ENCODE data around the gene CD74.

Gene CD74

GRCh38 chr5:150394912-150395687 is 17.6 kb downstream of the CD74 start:
- TF ChIP-seq EZH2phosphoT487 (conservative IDR thresholded peaks at IDR 0.05; ENCODE audit: low read length) (no peak), CTCF (IDR thresholded peaks at IDR 0.05; ENCODE audit: insufficient read depth, low read length, poor library complexity, severe bottlenecking) (no peak)
- no peaks in the 10 kb centered on the region for H3K27me3 ChIP-seq (ENCODE audit: low read length)
- H3K9me2 ChIP-seq (replicated peaks; ENCODE audit: insufficient read depth, low read length), result no peaks in the 10 kb centered on the region
- H4K20me1 ChIP-seq (ENCODE audit: low read depth, low read length), result no peaks in the 10 kb centered on the region
- no peaks in the 10 kb centered on the region for H3K79me2 ChIP-seq (ENCODE audit: insufficient read depth, low read length)
- no peak overlapping the region for H3K27ac ChIP-seq (ENCODE audit: low read depth, low read length)
- no peak overlapping the region for H3K9ac ChIP-seq (ENCODE audit: low read length)
- no peaks in the 10 kb centered on the region for H3K9me3 ChIP-seq (ENCODE audit: insufficient read depth, low read length)
- no peak overlapping the region for H3K4me2 ChIP-seq (ENCODE audit: low read depth, low read length, poor library complexity, severe bottlenecking)
- 0 out of 2 replicates have a peak, but pooled peaks cover 2% of the 10 kb centered on the region for H3K36me3 ChIP-seq (ENCODE audit: low read length)
- H3F3A ChIP-seq (ENCODE audit: insufficient read depth), result peaks cover 25% of the 10 kb centered on the region
- no peak overlapping the region for H3K4me3 ChIP-seq (ENCODE audit: insufficient read depth, low read length, poor library complexity, severe bottlenecking)
- H2AFZ ChIP-seq (ENCODE audit: low read depth, low read length, severe bottlenecking), result no peak overlapping the region

- no peak overlapping the region for H3K4me3 ChIP-seq (ENCODE audit: insufficient read depth, low read length, poor library complexity, severe bottlenecking)
- H2AFZ ChIP-seq (ENCODE audit: low read depth, low read length, severe bottlenecking), result no peak overlapping the region
- H3K9ac ChIP-seq (ENCODE audit: low read length), result no peak overlapping the region
- H3K9me3 ChIP-seq (ENCODE audit: insufficient read depth, low read length), result no peaks in the 10 kb centered on the region
- H3K27me3 ChIP-seq (ENCODE audit: low read length), result no peaks in the 10 kb centered on the region
- H3F3A ChIP-seq (ENCODE audit: insufficient read depth), result peaks cover 15% of the 10 kb centered on the region
- no peaks in the 10 kb centered on the region for H3K79me2 ChIP-seq (ENCODE audit: insufficient read depth, low read length)
- no peaks in the 10 kb centered on the region for H4K20me1 ChIP-seq (ENCODE audit: low read depth, low read length)
- H3K36me3 ChIP-seq (ENCODE audit: low read length), result 0 out of 2 replicates have a peak, but pooled peaks cover 4% of the 10 kb centered on the region
- H3K9me2 ChIP-seq (replicated peaks; ENCODE audit: insufficient read depth, low read length), result no peaks in the 10 kb centered on the region
- TF ChIP-seq CTCF (IDR thresholded peaks at IDR 0.05; ENCODE audit: insufficient read depth, low read length, poor library complexity, severe bottlenecking), result no peak
- TF ChIP-seq EZH2phosphoT487 (conservative IDR thresholded peaks at IDR 0.05; ENCODE audit: low read length), result no peak
- no peak overlapping the region for H3K4me2 ChIP-seq (ENCODE audit: low read depth, low read length, poor library complexity, severe bottlenecking)
- no peak overlapping the region for H3K27ac ChIP-seq (ENCODE audit: low read depth, low read length)
Observed at GRCh38 chr5:150394131-150394530, 18.6 kb downstream of the CD74 start.

GRCh38 chr5:150393096-150393645 is 19.5 kb downstream of the CD74 start:
- no peaks in the 10 kb centered on the region for H3K79me2 ChIP-seq (ENCODE audit: insufficient read depth, low read length)
- H3K9me2 ChIP-seq (replicated peaks; ENCODE audit: insufficient read depth, low read length), result no peaks in the 10 kb centered on the region
- no peak overlapping the region for H2AFZ ChIP-seq (ENCODE audit: low read depth, low read length, severe bottlenecking)
- no peaks in the 10 kb centered on the region for H3K27me3 ChIP-seq (ENCODE audit: low read length)
- H4K20me1 ChIP-seq (ENCODE audit: low read depth, low read length), result no peaks in the 10 kb centered on the region
- H3K9ac ChIP-seq (ENCODE audit: low read length), result no peak overlapping the region
- no peaks in the 10 kb centered on the region for H3K9me3 ChIP-seq (ENCODE audit: insufficient read depth, low read length)
- H3F3A ChIP-seq (ENCODE audit: insufficient read depth), result peaks cover 6% of the 10 kb centered on the region
- TF ChIP-seq EZH2phosphoT487 (conservative IDR thresholded peaks at IDR 0.05; ENCODE audit: low read length) (no peak), CTCF (IDR thresholded peaks at IDR 0.05; ENCODE audit: insufficient read depth, low read length, poor library complexity, severe bottlenecking) (no peak)
- no peak overlapping the region for H3K4me2 ChIP-seq (ENCODE audit: low read depth, low read length, poor library complexity, severe bottlenecking)
- H3K36me3 ChIP-seq (ENCODE audit: low read length), result peaks cover 11% of the 10 kb centered on the region; the same call in 1 of the 2 replicates
- no peak overlapping the region for H3K4me3 ChIP-seq (ENCODE audit: insufficient read depth, low read length, poor library complexity, severe bottlenecking)
- no peak overlapping the region for H3K27ac ChIP-seq (ENCODE audit: low read depth, low read length)

Measured in SU-DHL-6 (cell line).